Neural progenitor cell (in vitro differentiated cells): ENCODE results near the gene MAS1. TPM values are rescaled to one million over a fixed set of nuclear protein-coding genes. Genes with fewer than 3 reads are reported as not detected.

ENCODE experiments used
- DNase-seq: peaks from one replicate; pipeline ENCODE4 v3.0.0-alpha.2; 2016; ENCODE audit warnings: low spot score
- H2AFZ ChIP-seq: fragments of 200-600 bp; sonication (generic); replicated peaks from 2 replicates; pipeline ENCODE4 v1.6.1; 2016; ENCODE audit warnings: antibody characterized with exemption
- H3F3A ChIP-seq: fragments of 200-600 bp; sonication (generic); 2 replicates; pipeline ENCODE4 v1.6.1; 2016; ENCODE audit warnings: antibody characterized with exemption, low read depth
- H3K27ac ChIP-seq: fragments of 200-600 bp; sonication (generic); 2 replicates; pipeline ENCODE4 v1.5.1; 2016; ENCODE audit warnings: mild to moderate bottlenecking
- H3K27me3 ChIP-seq: fragments of 200-600 bp; sonication (generic); 2 replicates; pipeline ENCODE4 v1.6.1; 2016; ENCODE audit warnings: mild to moderate bottlenecking, moderate library complexity
- H3K36me3 ChIP-seq: fragments of 200-600 bp; sonication (generic); 2 replicates; pipeline ENCODE4 v1.5.1; 2016
- H3K4me1 ChIP-seq: fragments of 200-600 bp; sonication (generic); 2 replicates; pipeline ENCODE4 v1.6.1; 2016; ENCODE audit warnings: mixed run types
- H3K4me2 ChIP-seq: fragments of 200-600 bp; sonication (generic); 2 replicates; pipeline ENCODE4 v1.6.1; 2016
- H3K4me3 ChIP-seq: fragments of 200-600 bp; sonication (generic); 2 replicates; pipeline ENCODE4 v1.5.1; 2016
- H3K79me2 ChIP-seq: fragments of 200-600 bp; sonication (generic); 2 replicates; pipeline ENCODE4 v1.6.1; 2016; ENCODE audit warnings: low read depth
- H3K9ac ChIP-seq: fragments of 200-600 bp; sonication (generic); 2 replicates; pipeline ENCODE4 v1.6.1; 2016
- H3K9me3 ChIP-seq: fragments of 200-600 bp; sonication (generic); 2 replicates; pipeline ENCODE4 v1.5.1; 2016; ENCODE audit warnings: low read depth
- H4K20me1 ChIP-seq: fragments of 200-600 bp; sonication (generic); 2 replicates; pipeline ENCODE4 v1.6.1; 2016; ENCODE audit warnings: low read depth
- H3K27ac Mint-ChIP-seq: 3 replicates; pipeline ENCODE4 v1.8.0; 2021; ENCODE audit warnings: mixed read lengths
- H3K27me3 Mint-ChIP-seq: 2 replicates; pipeline ENCODE4 v1.8.0; 2022; ENCODE audit warnings: low read depth, mild to moderate bottlenecking, inconsistent platforms, moderate library complexity, mixed read lengths; ENCODE audit not compliant: insufficient read depth
- H3K36me3 Mint-ChIP-seq: 3 replicates; pipeline ENCODE4 v1.8.0; 2021; ENCODE audit warnings: mixed read lengths
- H3K4me1 Mint-ChIP-seq: 3 replicates; pipeline ENCODE4 v1.8.0; 2021; ENCODE audit warnings: mixed read lengths
- H3K4me3 Mint-ChIP-seq: 3 replicates; pipeline ENCODE4 v1.8.0; 2021; ENCODE audit warnings: mild to moderate bottlenecking, moderate library complexity, mixed read lengths
- H3K9me3 Mint-ChIP-seq: 3 replicates; pipeline ENCODE4 v1.8.0; 2020; ENCODE audit warnings: mixed read lengths
- CTCF ChIP-seq: fragments of 200-600 bp; sonication (generic); IDR thresholded peaks from 2 replicates; pipeline ENCODE4 v1.5.1; 2017; ENCODE audit warnings: antibody characterized with exemption, mild to moderate bottlenecking
- EZH2 ChIP-seq: fragments of 200-600 bp; sonication (generic); IDR thresholded peaks from 2 replicates; pipeline ENCODE4 v1.6.1; 2017; ENCODE audit warnings: antibody characterized with exemption, mild to moderate bottlenecking, moderate library complexity
- EZH2phosphoT487 ChIP-seq: fragments of 200-600 bp; sonication (generic); IDR thresholded peaks from 2 replicates; pipeline ENCODE4 v1.6.1; 2017; ENCODE audit warnings: antibody characterized with exemption
- total RNA-seq: library from RNA; depleted of rRNA; stranded (reverse); fragments of >200 nt; gene quantifications from 2 replicates; pipeline ENCODE4 v1.2.3, GENCODE V29; 2015; ENCODE audit warnings: low replicate concordance

MAS1 gene
- total RNA-seq, 1 donor from 2014 or later: not detected

GRCh38 chr6:159913862-159914564 lies 23.2 kb downstream of the MAS1 start:
- TF ChIP-seq EZH2: no peak
- TF ChIP-seq EZH2phosphoT487: no peak
- TF ChIP-seq CTCF: no peak
- H3K9me3 ChIP-seq: no peaks in the 10 kb centered on the region
- no peaks in the 10 kb centered on the region for H3K79me2 ChIP-seq
- H3K4me3 ChIP-seq: no peak overlapping the region
- no peaks in the 10 kb centered on the region for H3K27me3 ChIP-seq
- H3K36me3 ChIP-seq: no peaks in the 10 kb centered on the region
- H3K36me3 Mint-ChIP-seq: no peaks in the 10 kb centered on the region
- no peaks in the 10 kb centered on the region for H3K4me1 ChIP-seq
- no peaks in the 10 kb centered on the region for H3K4me1 Mint-ChIP-seq
- no peaks in the 10 kb centered on the region for H4K20me1 ChIP-seq
- H3K27ac Mint-ChIP-seq: no peak overlapping the region
- no peak overlapping the region for H3K9ac ChIP-seq
- no peaks in the 10 kb centered on the region for H3K9me3 Mint-ChIP-seq
- H2AFZ ChIP-seq: no peak overlapping the region
- no peak overlapping the region for H3K4me3 Mint-ChIP-seq
- no peaks in the 10 kb centered on the region for H3F3A ChIP-seq
- no peak overlapping the region for H3K4me2 ChIP-seq
- peaks cover 2% of the 10 kb centered on the region for H3K27me3 Mint-ChIP-seq
- no peak for DNase-seq
- H3K27ac ChIP-seq: no peak overlapping the region

GRCh38 chr6:159914565-159914923 lies 23.8 kb downstream of the MAS1 start:
- Histone ChIP-seq H3F3A (no peaks in the 10 kb centered on the region), H3K4me2 (no peak overlapping the region), H3K9ac (no peak overlapping the region), H3K4me1 (no peaks in the 10 kb centered on the region), H3K79me2 (no peaks in the 10 kb centered on the region), H3K27ac (no peak overlapping the region), H2AFZ (no peak overlapping the region), H3K27me3 (no peaks in the 10 kb centered on the region), H3K36me3 (no peaks in the 10 kb centered on the region), H4K20me1 (no peaks in the 10 kb centered on the region), H3K4me3 (no peak overlapping the region), H3K9me3 (no peaks in the 10 kb centered on the region)
- TF ChIP-seq EZH2phosphoT487: no peak
- TF ChIP-seq CTCF: no peak
- TF ChIP-seq EZH2: no peak
- H3K4me1 Mint-ChIP-seq: no peaks in the 10 kb centered on the region
- no peak overlapping the region for H3K27ac Mint-ChIP-seq
- H3K36me3 Mint-ChIP-seq: no peaks in the 10 kb centered on the region
- no peaks in the 10 kb centered on the region for H3K9me3 Mint-ChIP-seq
- H3K27me3 Mint-ChIP-seq: peaks cover 2% of the 10 kb centered on the region
- DNase-seq: no peak
- H3K4me3 Mint-ChIP-seq: no peak overlapping the region

- Histone ChIP-seq H4K20me1 (no peaks in the 10 kb centered on the region), H3K79me2 (no peaks in the 10 kb centered on the region), H3K9me3 (no peaks in the 10 kb centered on the region), H3K9ac (no peak overlapping the region), H3K27ac (no peak overlapping the region), H3K4me1 (no peaks in the 10 kb centered on the region), H3K4me3 (no peak overlapping the region), H2AFZ (no peak overlapping the region), H3K36me3 (no peaks in the 10 kb centered on the region), H3K4me2 (no peak overlapping the region), H3K27me3 (no peaks in the 10 kb centered on the region), H3F3A (no peaks in the 10 kb centered on the region)
- Mint-ChIP-seq H3K4me1 (no peaks in the 10 kb centered on the region), H3K27me3 (peaks cover 2% of the 10 kb centered on the region), H3K9me3 (no peaks in the 10 kb centered on the region), H3K27ac (no peak overlapping the region), H3K4me3 (no peak overlapping the region), H3K36me3 (no peaks in the 10 kb centered on the region)
- TF ChIP-seq CTCF: no peak
- TF ChIP-seq EZH2phosphoT487: no peak
- no peak for TF ChIP-seq EZH2
- no peak for DNase-seq
Measured at GRCh38 chr6:159915397-159915796, 24.6 kb downstream of the MAS1 start.
